ENCODE data around the gene MTFR1L.
A peak's percentile ranks its signal among the peaks of the same experiment; 100 is the strongest.
"Not testable (repeated sequence)": the region's sequence is repeated elsewhere in the genome, so short reads cannot be mapped to it uniquely, and the experiment has no call there.

The MTFR1L gene

DNA sequence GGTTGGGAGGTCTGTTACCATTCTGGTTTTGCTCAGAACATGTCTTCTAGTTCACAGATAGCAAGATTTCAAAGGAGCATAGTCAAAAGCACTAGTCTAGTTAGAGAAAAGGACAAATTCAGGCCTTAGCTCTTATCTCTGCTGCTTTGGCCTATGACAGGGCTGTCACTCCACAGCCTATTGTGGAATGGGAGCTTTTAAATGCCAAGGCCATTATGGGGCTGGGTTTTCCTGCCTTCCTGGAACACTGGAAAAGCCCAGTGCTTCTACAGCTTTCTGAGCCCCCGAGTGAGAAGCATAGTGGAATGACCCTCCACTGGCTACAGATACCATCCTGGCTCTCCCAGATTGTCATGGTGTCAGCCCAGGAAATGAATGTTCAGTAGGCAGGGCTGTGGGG lies 9.3 kb downstream of the MTFR1L start:
- DNase-seq: no peak

DNA sequence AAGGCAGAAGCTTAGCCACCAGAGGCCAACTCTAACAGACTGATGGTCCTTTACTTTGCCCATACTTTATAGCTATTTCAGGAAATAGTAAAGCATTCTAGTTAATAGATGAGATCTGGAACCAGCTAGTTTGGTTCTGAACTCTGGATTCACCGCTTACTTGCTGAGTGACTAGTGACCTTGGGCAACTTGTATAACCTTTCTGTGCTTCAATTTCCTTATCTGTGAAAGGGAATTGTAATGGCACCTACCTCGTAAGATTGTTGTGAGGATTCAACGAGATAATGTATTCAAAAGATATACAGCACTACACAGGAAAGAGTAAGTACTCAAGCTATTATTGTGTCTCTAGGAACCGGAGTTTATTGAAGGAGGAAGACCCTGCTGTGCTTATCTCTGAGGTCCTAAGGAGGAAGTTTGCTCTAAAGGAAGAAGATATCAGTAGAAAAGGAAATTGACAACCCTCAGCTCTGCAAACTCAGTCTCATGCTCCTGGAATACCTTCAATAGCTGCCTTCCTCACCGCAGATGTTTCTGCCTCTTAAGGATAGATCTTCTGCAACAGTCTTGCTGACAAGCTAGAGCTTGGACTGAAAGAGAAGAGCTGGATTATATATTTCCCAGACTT lies 11.9 kb downstream of the MTFR1L start:
- no peak for DNase-seq

DNA sequence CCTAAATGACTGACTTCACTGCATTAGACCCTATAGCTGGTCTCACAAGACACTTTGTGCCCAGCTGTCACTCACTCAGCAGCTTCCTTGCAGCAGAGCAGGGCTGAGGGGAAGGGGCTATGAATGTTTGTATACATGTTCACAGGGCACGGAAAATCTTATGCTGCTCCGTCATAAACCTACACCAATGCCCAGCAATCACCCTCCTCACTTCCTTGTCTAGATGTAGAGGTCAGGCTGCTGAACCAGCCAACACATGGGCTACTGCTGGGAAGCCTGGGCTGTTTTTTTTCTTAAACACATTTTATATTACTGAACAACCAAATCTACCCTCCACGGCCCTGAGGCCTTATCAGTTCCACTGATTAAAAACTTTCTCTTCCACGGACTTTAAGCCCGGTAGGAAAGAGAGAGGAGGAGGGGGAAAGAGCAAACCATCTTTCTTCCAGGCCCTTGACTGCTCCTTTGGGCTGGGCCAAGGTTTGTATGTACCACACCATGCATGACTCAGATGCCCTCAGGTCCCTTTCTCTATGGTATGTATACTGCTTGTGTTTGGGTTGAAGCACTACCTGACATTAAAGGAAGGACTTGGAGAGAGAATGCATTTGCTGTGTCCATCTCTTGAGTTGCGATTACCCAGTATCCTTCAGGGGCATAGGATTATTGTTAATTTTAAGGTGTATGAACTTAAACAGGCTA lies 12.7 kb downstream of the MTFR1L start:
- DNase-seq: no peak

DNA sequence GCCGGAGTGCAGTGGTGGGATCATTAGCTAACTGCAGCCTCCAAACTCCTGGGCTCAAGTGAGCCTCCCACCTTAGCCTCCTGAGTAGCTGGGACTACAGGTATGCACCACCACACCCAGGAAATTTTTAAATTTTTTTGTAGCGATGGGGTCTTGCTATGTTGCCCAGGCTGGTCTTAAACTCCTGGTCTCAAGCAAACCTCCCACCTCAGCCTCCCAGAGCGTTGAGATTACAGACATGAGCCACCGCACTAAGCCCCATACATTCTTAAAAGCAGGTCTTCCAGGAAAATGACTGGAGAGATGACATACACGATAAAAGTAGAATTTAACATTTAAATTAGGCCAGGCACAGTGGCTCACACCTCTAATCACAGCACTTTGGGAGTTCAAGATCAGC lies 13.4 kb downstream of the MTFR1L start:
- DNase-seq: no peak

DNA sequence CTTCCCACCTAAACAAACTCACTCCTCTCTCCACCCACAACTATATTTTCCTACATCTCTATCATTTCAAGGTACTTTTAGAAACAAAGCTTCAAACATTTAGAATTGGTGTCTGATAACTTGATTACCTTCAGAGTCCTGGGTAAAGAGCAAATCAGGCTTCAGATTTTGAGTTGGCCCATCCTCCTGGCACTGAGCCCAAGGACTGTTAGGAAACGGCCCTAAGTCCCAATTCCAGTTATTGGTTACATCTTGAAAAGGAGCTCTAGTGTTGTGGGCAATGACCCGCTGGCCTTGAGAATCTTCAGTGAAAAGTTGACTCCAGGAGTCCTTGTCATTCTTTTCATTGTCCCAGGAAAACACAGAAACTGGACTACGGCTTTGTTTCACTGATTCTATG lies 15.1 kb downstream of the MTFR1L start:
- no peak for DNase-seq

DNA sequence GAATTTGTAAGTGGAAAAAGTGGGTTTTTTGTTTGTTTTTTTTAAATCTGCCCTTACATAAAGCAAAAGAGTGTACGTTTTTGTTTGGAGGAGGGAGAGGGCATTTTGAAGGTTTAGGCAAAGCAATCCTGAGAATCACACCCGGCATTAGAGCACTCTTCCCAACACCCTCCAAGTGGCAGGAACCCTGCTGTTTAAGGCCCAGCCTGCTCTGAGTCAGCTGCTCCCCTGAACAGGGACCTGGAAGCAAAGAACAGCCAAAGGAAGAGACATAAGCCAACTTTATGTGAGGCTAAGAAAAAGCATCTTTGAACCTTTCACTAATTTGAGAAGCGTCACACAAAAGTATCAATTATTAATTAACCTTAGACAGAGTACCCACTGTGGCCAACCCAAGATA lies 16.9 kb downstream of the MTFR1L start:
- DNase-seq: no peak

DNA sequence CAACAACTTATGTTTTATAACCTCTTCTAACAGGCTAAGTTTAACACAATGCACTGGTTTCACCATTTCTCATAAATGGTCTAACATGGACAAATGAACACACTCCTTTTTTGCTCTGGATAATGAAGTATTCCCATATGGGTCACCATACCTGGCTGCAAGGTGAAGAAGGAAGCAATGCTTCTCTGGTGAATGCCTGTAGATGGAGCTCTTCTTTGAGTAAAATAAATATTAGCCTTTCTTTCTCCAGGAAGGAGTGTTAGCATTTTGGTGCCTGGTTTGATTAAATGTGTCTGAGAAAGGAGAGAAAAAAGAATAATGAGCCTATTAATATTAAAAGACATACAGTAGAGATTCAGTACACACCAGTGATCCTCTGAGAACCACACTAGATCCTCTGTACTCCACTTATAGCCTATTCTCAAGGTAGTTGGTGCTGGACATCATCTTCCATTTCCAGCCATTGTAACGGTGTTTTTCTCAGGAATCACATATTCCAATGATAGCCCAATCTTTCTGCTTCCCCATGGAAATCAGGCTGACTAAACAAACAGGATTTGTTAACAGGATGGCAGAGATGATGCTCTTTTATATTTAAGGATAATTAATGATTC lies 17.6 kb downstream of the MTFR1L start:
- no peak for DNase-seq

DNA sequence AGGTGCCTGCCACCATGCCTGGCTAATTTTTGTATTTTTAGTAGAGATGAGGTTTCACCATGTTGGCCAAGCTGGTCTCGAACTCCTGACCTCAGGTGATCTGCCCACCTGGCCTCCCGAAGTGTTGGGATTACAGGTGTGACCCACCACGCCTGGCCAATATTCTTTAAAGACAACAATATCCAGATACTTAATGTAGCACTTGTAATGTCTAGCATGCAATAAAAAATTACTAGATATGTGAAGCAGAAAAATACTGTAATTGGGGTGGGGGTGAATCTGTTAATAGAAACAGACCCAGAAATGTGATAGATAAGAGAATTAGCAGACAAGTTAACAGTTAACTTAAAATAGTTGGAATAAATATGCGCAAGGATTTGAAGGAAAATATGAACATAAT lies 20.1 kb downstream of the MTFR1L start:
- not testable (repeated sequence) for DNase-seq

DNA sequence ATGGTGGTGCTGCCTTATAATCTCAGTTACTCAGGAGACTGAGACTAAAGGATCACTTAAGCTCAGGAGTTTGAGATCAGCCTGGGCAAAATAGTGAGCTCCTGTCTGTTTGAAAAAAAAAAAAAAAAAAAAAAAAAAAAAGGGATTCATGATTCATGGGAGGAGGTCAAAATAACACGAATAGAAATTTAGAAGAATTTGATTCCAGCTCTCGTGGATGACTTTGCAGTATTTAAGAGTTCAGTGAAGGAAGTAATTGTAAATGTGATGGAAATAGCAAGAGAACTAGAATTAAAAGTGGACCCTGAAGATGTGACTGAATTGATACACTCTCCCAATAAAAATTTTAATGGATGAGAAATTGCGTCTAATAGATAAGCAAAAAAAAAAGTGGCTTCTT lies 23.7 kb downstream of the MTFR1L start:
- DNase-seq: no peak

DNA sequence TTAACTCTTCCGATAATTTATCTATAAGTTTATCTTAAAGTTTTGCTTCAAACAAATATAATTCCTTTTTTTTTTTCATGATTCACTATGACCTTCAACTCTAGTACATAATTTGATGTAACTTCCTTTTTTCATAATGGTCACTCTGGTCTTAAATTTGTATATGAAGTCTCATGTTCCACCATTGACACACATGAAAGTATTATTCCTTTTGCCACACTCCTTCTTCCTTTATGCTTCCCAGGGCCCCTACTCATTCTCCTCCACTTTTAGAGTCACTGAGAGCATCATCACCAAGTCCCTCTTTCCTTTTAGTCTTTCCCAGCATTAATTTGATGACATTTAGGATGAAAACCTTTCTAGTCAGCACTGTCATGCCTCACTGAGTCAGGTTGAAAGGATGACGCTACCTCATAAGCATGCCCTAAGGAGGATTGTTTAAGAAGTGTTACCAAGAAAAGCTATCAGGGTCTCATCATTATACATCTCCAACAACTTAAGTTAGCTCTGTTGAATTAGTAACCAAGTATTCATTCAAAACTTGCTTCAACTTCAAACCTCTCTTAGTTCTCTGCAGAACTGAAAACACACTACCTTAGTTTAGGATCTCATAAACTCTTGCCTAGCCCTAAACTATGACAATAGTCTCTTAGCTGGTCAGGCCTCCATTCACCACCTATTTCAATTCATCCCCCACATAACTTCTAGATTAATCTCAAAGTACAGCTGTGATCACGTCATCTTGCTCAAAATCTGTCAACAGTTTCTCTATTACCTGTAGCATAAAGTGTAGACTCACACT lies 25.0 kb downstream of the MTFR1L start:
- no peak for DNase-seq

DNA sequence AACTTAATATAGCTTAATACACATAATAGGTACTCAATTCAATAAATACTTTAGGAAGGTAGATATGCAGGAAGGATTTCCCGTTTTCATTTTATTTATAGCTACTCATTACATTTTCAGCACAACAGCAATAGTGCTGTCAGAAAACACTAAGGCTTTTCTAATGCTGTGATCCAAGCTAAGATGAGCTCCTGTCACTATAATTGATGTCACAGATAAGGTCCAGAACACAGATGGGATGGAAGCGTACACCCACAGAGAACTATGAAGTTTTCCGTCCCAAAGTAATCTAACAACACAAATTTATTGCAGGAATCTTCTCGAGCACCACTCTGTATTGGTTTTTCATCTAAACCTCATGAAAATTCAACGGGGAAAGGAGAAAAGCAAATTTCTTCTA lies 25.9 kb downstream of the MTFR1L start:
- no peak for DNase-seq

DNA sequence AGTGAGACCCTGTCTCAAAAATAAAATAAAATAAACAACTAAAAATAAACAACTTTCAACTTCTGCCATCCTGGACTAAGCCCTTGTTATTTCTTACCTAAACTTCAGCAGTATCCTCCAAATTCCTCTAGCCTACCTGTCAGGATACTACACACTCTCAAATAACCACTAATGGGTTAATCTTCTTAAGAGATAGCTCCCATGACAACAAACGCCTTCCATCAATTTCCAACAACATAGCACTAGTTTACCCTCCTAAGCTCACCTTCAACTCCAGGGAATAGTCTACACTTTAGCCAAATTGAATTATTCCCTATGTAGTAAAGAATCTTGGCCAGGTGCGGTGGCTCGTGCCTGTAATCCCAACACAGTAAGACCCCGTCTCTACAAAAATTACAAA lies 28.2 kb downstream of the MTFR1L start:
- no peak for DNase-seq

DNA sequence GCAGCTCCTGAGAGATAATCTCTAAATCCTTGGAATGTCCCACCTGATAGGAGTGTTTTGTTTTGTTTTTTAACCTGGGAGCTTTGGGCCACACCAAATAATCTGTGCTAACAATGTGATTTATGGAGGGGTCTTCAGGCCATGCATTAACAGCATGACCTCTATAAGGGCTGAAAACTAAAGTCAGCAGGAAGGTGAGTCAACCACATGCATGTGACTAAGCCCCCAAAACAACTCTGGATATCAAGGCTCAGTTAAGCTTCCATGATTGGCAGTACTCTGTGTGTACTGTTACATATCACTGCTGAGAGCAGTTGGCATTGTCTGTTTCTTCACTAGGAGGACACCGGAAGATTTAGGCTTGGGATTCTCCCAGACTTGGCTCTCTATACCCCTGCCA lies 28.8 kb downstream of the MTFR1L start:
- DNase-seq: no peak

DNA sequence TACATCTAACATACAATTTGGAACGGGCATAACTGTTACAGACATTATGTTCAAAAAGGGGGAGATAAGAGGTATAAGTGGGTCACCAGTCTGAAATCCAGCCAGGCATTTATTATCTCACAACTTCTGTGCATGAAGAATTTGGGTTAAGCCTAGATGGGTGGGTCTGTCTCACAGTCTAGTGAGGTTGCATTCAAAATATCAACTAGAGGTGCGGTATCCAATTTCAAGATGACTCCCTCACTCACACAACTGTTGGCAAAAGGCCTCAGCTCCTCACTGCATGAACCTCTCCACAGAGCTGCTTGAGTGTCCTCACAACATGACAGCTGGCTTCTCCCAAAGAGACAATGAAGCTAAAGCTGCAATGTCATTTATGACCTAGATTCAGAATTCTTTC lies 34.8 kb downstream of the MTFR1L start:
- no peak for DNase-seq

DNA sequence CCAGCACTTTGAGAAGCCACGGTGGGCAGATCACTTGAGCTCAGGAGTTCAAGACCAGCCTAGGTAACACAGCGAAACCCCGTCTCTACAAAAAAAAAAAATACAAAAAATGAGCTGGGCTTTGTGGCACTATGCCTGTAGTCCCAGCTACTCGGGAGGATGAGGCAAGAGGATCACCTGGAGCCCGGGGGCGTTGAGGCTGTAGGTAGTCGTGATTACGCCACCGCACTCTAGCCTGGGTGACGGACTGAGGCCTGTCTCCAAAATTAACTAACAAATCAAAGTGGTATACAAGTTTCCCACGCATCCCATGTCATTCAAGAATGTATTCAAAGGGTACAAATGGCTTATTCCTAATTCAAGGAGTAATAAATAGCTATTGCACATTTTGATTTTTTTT lies 37.1 kb downstream of the MTFR1L start:
- no peak for DNase-seq

DNA sequence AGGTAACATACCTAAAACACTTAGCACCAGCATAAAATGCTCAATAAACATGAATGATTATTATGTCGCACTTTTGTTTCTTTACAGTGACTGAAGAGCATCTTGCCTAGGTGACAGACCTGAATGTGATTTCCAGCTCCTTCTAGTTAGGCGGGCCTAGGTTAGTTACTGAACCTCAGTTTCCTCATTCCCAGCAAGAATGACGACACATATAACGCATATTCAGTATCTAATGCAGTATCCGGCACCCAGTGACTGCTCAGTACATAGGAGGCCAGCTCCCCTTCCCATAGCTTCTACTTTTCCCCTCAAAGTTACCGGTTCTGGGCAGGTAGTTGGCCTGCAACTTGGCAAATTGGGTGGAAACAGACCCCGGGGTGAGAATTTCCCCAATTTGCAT lies 38.7 kb downstream of the MTFR1L start:
- DNase-seq: no peak

DNA sequence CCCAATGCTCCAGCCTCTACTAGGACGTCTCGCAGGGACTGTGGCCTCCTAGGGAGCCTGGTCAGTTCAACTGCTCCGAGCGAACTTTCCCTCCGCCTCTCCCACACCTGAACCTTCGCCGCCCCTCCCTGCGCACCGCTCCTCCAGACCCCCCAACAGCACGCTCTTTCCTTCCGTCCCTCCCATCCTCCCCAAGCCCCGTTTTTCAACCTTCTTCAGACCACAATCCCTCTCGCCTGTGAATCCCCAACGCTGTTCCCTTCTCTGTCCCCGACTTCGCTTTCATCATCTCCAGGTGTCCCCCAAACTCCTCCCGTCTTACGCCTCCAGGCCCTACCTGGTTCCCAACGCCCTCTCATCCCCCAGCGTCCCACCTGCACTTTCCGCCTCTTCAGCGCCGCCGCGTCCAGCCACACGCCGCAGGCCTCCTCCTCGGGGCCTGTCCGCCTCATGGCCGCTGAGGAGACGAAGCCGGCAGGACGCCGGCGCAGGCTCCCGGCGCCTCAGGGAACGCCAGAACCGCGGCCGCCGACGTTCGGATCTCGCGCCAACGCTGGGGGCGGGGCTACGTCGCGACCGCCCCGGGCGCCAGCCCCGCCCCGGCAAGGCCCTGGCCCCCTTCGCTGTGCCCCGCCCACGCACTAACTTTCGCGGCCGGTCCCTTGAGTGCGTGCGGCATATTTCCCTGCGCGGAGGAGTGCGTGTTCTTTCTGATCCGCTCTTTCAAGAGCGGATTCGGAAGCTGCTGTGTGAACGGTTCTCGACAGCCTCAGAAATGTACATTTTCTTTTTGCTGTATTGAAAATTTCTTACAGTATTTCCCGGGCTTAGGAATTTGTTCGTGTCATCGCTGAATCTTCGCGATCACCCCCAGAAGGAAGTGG lies 39.4 kb downstream of the MTFR1L start, which contains the start of gene AUNIP:
Gene AUNIP (minus strand): TSS at position 552 of the 884 bp plus-strand sequence. CDS start 100 bp downstream, at position 452.
- DNase-seq: peak; percentile 93

DNA sequence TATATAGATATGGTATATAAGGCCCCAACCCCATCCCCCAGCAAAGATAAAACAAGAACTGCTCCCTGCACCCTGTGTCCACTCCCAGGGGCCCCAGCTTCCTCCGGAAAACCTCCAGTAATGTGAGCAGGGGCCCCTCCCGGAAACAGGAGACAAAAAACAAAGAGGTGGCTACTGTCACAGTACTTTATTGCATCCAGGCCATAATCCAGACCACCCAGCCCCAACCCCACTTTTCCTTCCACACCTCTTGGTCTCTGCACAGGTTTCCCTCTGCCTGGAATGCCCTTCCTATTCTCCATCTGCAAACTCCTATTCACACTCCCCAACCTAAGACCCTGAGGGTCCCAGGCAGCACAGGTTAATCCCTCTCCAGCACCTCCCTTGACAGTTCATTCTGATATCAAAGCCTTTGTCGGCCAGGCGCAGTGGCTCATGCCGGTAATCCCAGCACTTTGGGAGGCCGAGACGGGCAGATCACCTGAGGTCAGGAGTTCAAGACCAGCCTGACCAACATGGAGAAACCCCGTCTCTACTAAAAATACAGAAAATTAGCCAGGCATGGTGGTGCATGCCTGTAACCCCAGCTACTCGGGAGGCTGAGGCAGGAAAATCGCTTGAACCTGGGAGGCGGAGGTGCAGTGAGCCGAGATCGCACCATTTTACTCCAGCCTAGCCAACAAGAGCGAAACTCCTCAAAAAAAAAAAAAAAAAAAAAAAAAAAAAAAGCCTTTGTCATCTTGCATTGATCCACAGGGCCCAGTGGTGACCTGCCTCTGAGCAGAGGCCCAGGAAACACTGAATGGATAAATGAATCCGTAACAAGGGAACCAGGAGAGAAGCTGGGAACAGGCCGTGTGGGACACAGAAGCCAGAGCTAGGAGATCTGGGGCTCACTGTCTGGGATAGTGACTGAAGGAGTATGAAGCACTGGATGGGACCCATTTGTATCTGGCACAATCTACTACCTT lies 41.8 kb downstream of the MTFR1L start:
- no peak for DNase-seq

DNA sequence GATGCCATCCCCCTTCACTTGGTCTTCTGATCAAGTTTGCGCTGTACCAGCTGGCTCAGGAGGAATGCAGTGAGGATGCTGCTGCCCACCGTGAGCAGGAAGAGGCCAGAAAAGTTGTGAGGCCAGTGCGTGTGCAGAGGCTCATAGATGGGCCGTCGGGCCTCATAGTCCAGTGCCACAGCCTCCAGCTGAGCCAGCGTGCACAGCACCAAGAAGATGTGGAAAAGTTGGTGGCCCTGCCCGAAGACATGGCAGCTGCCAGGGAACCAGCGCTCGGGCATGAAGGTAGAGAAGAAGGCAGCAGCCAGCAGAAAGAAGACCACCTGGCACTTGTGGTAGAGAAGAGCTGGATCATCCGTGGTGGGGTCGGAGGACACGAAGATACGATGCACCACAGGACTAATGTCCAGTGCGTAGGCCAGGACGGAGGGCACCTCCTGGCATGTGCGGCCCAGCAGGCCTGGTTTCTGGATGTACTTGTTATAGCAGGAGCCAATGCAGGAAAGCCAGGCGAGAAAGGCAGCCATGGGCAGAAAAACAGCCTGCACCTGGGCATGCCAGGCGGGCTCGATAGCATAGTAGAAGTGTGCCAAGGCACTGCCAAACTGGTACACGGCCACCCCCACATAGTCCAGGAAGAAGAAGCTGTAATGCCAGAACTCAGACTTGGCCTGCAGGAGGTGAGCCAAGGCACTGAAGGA lies 43.2 kb downstream of the MTFR1L start:
- DNase-seq: no peak

DNA sequence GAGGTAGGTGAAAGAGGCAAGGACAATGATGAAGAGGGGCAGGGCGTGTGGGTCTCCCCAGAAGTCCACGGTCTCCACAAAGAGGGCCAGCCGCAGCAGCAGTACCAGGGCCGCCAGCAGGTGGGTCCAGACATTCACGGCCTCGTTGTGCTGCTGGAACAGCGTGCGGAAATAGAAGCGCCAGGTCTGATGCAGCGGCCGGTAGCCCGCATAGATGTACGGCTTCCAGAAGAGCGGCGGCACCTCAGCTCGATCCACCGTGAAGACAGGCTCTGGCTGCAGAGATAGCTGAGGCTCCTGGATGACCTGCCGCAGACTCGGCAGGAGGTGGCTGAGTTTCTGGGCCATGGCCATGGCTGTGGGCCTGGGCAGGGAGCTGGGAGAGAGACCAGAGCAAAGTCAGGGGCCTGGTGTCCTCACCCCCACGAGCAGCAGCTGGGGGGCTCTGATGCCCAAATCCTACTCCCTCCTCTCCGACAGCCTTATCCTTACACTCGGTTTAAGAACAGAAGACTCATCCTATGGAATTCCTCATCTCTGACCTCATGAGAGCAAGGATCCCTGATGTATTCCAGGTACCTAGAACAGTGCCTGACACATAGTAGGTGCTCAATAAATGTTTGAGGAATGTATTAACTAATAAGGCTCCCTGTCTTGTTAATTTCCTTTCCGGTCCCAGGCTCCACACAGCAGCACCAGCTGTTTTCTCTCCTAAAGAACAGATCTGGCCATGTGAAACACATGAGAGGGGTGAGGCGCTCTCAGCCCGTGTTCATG lies 43.9 kb downstream of the MTFR1L start:
- DNase-seq: no peak

All from stimulated activated CD4-positive, alpha-beta T cell treated with anti-CD3 and anti-CD28 coated beads, Interleukin-4, amount 100 ng/mL, for 1 hour (primary cell).